H1 (cell line): ENCODE results near the gene TSHZ2. TPM values are rescaled to one million over a fixed set of nuclear protein-coding genes. Genes with fewer than 3 reads are reported as not detected.

Experiments
- CTCF ChIA-PET: fragments of 300-600 bp; sonication (Branson Sonifier 250); formaldehyde crosslinking; loops from one replicate; lab custom pipeline; 2021; ENCODE audit not compliant: partially characterized antibody; lab: Charles Lee
- POLR2A ChIA-PET: fragments of 300-600 bp; sonication (Branson Sonifier 250); formaldehyde crosslinking; loops from one replicate; lab custom pipeline; 2021; ENCODE audit warnings: inconsistent platforms; ENCODE audit not compliant: partially characterized antibody; lab: Charles Lee
- DNase-seq, 2 experiments: peaks; one replicate each; pipeline versions ENCODE4 v3.0.0 to v3.0.0-alpha.2; 2010 to 2022; ENCODE audit warnings: low spot score in 2 of 2, low read depth in 1 of 2, mixed read lengths in 1 of 2
- FAIRE-seq: peaks from 2 replicates; lab custom pipeline; 2011; peaks lifted over from hg19 to GRCh38; lab: Jason Lieb, UNC
- H2AFZ ChIP-seq: 2 replicates; pipeline ENCODE4 v1.8.1; 2012; ENCODE audit warnings: low read length, inconsistent platforms
- H2AK5ac ChIP-seq: 2 replicates; pipeline ENCODE4 v1.6.1; 2013; ENCODE audit warnings: low read depth, low read length
- H2BK120ac ChIP-seq: replicated peaks from 2 replicates; pipeline ENCODE3; 2013; ENCODE audit warnings: low read depth, low read length, inconsistent platforms
- H2BK12ac ChIP-seq: 2 replicates; pipeline ENCODE4 v1.6.1; 2013; ENCODE audit warnings: low read depth, low read length
- H2BK15ac ChIP-seq: 2 replicates; pipeline ENCODE4 v1.6.1; 2013; ENCODE audit warnings: low read length
- H2BK20ac ChIP-seq: 2 replicates; pipeline ENCODE4 v1.6.1; 2013; ENCODE audit warnings: low read length
- H2BK5ac ChIP-seq: 2 replicates; pipeline ENCODE4 v1.6.1; 2013; ENCODE audit warnings: low read depth, low read length
- H3K14ac ChIP-seq: 2 replicates; pipeline ENCODE4 v1.6.1; 2013; ENCODE audit warnings: inconsistent platforms; ENCODE audit not compliant: insufficient read length
- H3K18ac ChIP-seq: 2 replicates; pipeline ENCODE4 v1.6.1; 2013; ENCODE audit warnings: low read length; ENCODE audit errors: extremely low read depth
- H3K23ac ChIP-seq: 2 replicates; pipeline ENCODE4 v1.6.1; 2013; ENCODE audit warnings: inconsistent platforms; ENCODE audit not compliant: insufficient read length
- H3K23me2 ChIP-seq: 2 replicates; pipeline ENCODE4 v1.6.1; 2013; ENCODE audit warnings: low read depth, low read length
- H3K27ac ChIP-seq: 2 replicates; pipeline ENCODE4 v1.6.1; 2011; ENCODE audit warnings: low read depth, low read length, inconsistent platforms
- H3K27me3 ChIP-seq, 4 experiments: replicated peaks in 1 of 4; 1 replicate in 1 of 4; 2 replicates in 3 of 4; pipeline versions ENCODE4 v1.6.1 to v1.8.1; 2011 to 2013; ENCODE audit warnings: low read length in 3 of 4, mild to moderate bottlenecking in 3 of 4, inconsistent platforms in 2 of 4, mixed read lengths in 2 of 4, moderate library complexity in 1 of 4; ENCODE audit not compliant: control insufficient read depth in 3 of 4, insufficient read depth in 3 of 4; ENCODE audit errors: extremely low read depth in 1 of 4
- H3K36me3 ChIP-seq, 4 experiments: 2 replicates each; pipeline versions ENCODE4 v1.6.1 to v1.8.1; 2011 to 2013; ENCODE audit warnings: mild to moderate bottlenecking in 4 of 4, low read length in 3 of 4, moderate library complexity in 2 of 4, control low read depth in 1 of 4, inconsistent platforms in 1 of 4; ENCODE audit not compliant: insufficient read depth in 4 of 4, control insufficient read depth in 2 of 4
- H3K4ac ChIP-seq: replicated peaks from 2 replicates; pipeline ENCODE3; 2013; ENCODE audit warnings: low read length, low read depth, mixed read lengths, inconsistent platforms; ENCODE audit not compliant: insufficient read length
- H3K4me1 ChIP-seq, 4 experiments: replicated peaks in 1 of 4; 1 replicate in 1 of 4; 2 replicates in 3 of 4; pipeline versions ENCODE4 v1.6.1 to v1.8.1; 2011 to 2013; ENCODE audit warnings: low read length in 3 of 4, inconsistent platforms in 2 of 4, mixed read lengths in 1 of 4; ENCODE audit not compliant: insufficient read depth in 4 of 4, control insufficient read depth in 3 of 4
- H3K4me2 ChIP-seq, 2 experiments: 2 replicates each; pipeline versions ENCODE4 v1.6.1 to v1.8.1; 2011 to 2013; ENCODE audit warnings: low read depth in 2 of 2, low read length in 2 of 2, control low read depth in 1 of 2, inconsistent platforms in 1 of 2, mild to moderate bottlenecking in 1 of 2; ENCODE audit not compliant: insufficient read depth in 1 of 2
- H3K4me3 ChIP-seq, 4 experiments: fragments of 200-600, 300-600 bp in 1 of 4; sonication (generic), shearing (Covaris generic), sonication (Bioruptor Twin) in 1 of 4; 2 replicates each; pipeline versions ENCODE4 v1.5.1 to v1.8.1; 2011 to 2016; ENCODE audit warnings: low read length in 4 of 4, low read depth in 3 of 4, control low read depth in 2 of 4, inconsistent platforms in 2 of 4, mild to moderate bottlenecking in 2 of 4, mixed read lengths in 1 of 4, moderate library complexity in 1 of 4; ENCODE audit not compliant: insufficient read depth in 2 of 4; ENCODE audit errors: extremely low read depth in 1 of 4
- H3K56ac ChIP-seq: replicated peaks from 2 replicates; pipeline ENCODE3; 2013; ENCODE audit warnings: low read depth, mild to moderate bottlenecking, mixed read lengths, low read length, inconsistent platforms; ENCODE audit not compliant: insufficient read length
- H3K79me1 ChIP-seq: 2 replicates; pipeline ENCODE4 v1.6.1; 2013; ENCODE audit warnings: low read depth, low read length, control low read depth
- H3K79me2 ChIP-seq, 2 experiments: 2 replicates each; pipeline versions ENCODE4 v1.6.1 to v1.8.1; 2012 to 2013; ENCODE audit warnings: low read length in 2 of 2, mild to moderate bottlenecking in 2 of 2, inconsistent platforms in 1 of 2; ENCODE audit not compliant: insufficient read depth in 2 of 2, control insufficient read depth in 1 of 2
- H3K9ac ChIP-seq, 4 experiments: replicated peaks in 1 of 4; 1 replicate in 1 of 4; 2 replicates in 3 of 4; pipeline versions ENCODE4 v1.6.1 to v1.8.1; 2011 to 2013; ENCODE audit warnings: low read depth in 3 of 4, low read length in 3 of 4, control low read depth in 2 of 4, mild to moderate bottlenecking in 2 of 4, moderate library complexity in 2 of 4, inconsistent platforms in 1 of 4; ENCODE audit errors: extremely low read depth in 1 of 4
- H3K9me3 ChIP-seq, 2 experiments: 2 replicates each; pipeline versions ENCODE4 v1.6.1 to v1.8.1; 2012 to 2013; ENCODE audit warnings: mild to moderate bottlenecking in 2 of 2, moderate library complexity in 2 of 2, control low read depth in 1 of 2, inconsistent platforms in 1 of 2, low read depth in 1 of 2, low read length in 1 of 2, mixed read lengths in 1 of 2; ENCODE audit not compliant: insufficient read depth in 2 of 2
- H4K20me1 ChIP-seq, 2 experiments: replicated peaks in 1 of 2; 2 replicates each; pipeline versions ENCODE3 to v1.8.1; 2011 to 2013; ENCODE audit warnings: inconsistent platforms in 2 of 2, low read length in 2 of 2, mild to moderate bottlenecking in 1 of 2; ENCODE audit not compliant: insufficient read depth in 2 of 2, control insufficient read depth in 1 of 2
- H4K5ac ChIP-seq: 2 replicates; pipeline ENCODE4 v1.6.1; 2013; ENCODE audit warnings: low read length, low read depth, mixed read lengths, inconsistent platforms; ENCODE audit not compliant: insufficient read length
- H4K8ac ChIP-seq: 2 replicates; pipeline ENCODE4 v1.8.0; 2013; ENCODE audit warnings: mild to moderate bottlenecking, moderate library complexity, low read length, inconsistent platforms; ENCODE audit not compliant: insufficient read depth; ENCODE audit errors: extremely low read depth
- H4K91ac ChIP-seq: replicated peaks from 2 replicates; pipeline ENCODE3; 2013; ENCODE audit warnings: low read length, mixed read lengths, inconsistent platforms; ENCODE audit not compliant: insufficient read length
- TBP ChIP-seq: IDR thresholded peaks from 2 replicates; pipeline ENCODE4 v1.6.1; 2011; ENCODE audit warnings: low read depth, low read length, improper control_type of control experiment
- WGBS, 2 experiments: shearing (Covaris generic) in 1 of 2; methylation state at CpG; one replicate each; pipeline versions ENCODE4 v1.1.6 to v1.1.7; 2013 to 2015; ENCODE audit warnings: low lambda C conversion rate in 2 of 2, mixed read lengths in 2 of 2, inconsistent platforms in 1 of 2, low coverage in 1 of 2, missing lambda C conversion rate in 1 of 2; ENCODE audit not compliant: insufficient replicate concordance in 2 of 2, insufficient coverage in 1 of 2, insufficient read length in 1 of 2; ENCODE audit errors: extremely low coverage in 1 of 2, missing lambda C conversion rate in 1 of 2; 5-methylcytosine and 5-hydroxymethylcytosine counted together
- polyA plus RNA-seq, 7 experiments: library from polyadenylated mRNA; depleted of rRNA in 3 of 7; stranded (reverse) in 5 of 7; unstranded in 2 of 7; fragments of >200 nt in 5 of 7; fragments of 200-250 nt in 2 of 7; gene quantifications; 1 replicate in 5 of 7; 2 replicates in 1 of 7; 4 replicates in 1 of 7; pipeline versions ENCODE4 v1.2.1 to v1.2.3, GENCODE V29; 2011 to 2013; ENCODE audit warnings: missing spikeins in 2 of 7, mixed read lengths in 2 of 7
- total RNA-seq: library from RNA; stranded (reverse); fragmentation: NEBNext Ultra II Directional; extraction: Animal tissue kit (Norgen Biotek cat#: 25700); gene quantifications from 2 replicates; pipeline ENCODE4 v1.2.1, GENCODE V29; 2021

TSHZ2 gene
- total and polyA plus RNA-seq, 2 of the 8 experiments (the other 6 are each of a cell fraction or from before 2014, with no cell fraction given) = 0.14 to 0.30 TPM

- H2BK20ac ChIP-seq = no peak overlapping the region
- no peak overlapping the region for H3K18ac ChIP-seq
- H3K14ac ChIP-seq = no peak overlapping the region
- CTCF ChIA-PET = no interaction called here
- H3K4me2 ChIP-seq = no peak overlapping the region
- WGBS, 2 experiments = 81% methylated on average over 3 of the region's 3 CpGs; no CpG with 5 or more reads in 1 of the 2 experiments
- H3K27me3 ChIP-seq = no peaks in the 10 kb centered on the region
- no peak overlapping the region for H3K56ac ChIP-seq
- TF ChIP-seq TBP = no peak
- H3K4ac ChIP-seq = no peak overlapping the region
- no peak overlapping the region for H3K9ac ChIP-seq
- no peak overlapping the region for H3K27ac ChIP-seq
- H3K9me3 ChIP-seq = no peaks in the 10 kb centered on the region
- H3K23ac ChIP-seq = no peak overlapping the region
- H2BK120ac ChIP-seq = no peak overlapping the region
- POLR2A ChIA-PET = no interaction called here
- FAIRE-seq (no peak), DNase-seq (no peak)
- no peak overlapping the region for H3K4me3 ChIP-seq
- H4K20me1 ChIP-seq = no peaks in the 10 kb centered on the region
- no peak overlapping the region for H4K91ac ChIP-seq
- H4K8ac ChIP-seq = no peak overlapping the region
- H3K23me2 ChIP-seq = peaks cover 3% of the 10 kb centered on the region; the same call in 1 of the 2 replicates
- no peak overlapping the region for H4K5ac ChIP-seq
- H3K79me1 ChIP-seq = no peaks in the 10 kb centered on the region
- H2BK12ac ChIP-seq = no peak overlapping the region
- H2BK15ac ChIP-seq = no peak overlapping the region
- no peaks in the 10 kb centered on the region for H3K36me3 ChIP-seq
- no peak overlapping the region for H2AK5ac ChIP-seq
- no peak overlapping the region for H2AFZ ChIP-seq
- H2BK5ac ChIP-seq = no peak overlapping the region
- no peaks in the 10 kb centered on the region for H3K79me2 ChIP-seq
- no peaks in the 10 kb centered on the region for H3K4me1 ChIP-seq
Observed at GRCh38 chr20:52993076-52993475, 20.9 kb downstream of the TSHZ2 start.
